SK-N-SH (cell line): ENCODE measurements around the gene ATE1. TPM values are rescaled to one million over a fixed set of nuclear protein-coding genes. Genes with fewer than 3 reads are reported as not detected.

ENCODE experiments used
- CTCF ChIA-PET: fragments of 300-600, 350-600 bp; formaldehyde crosslinking; extraction: SDS; loops from one replicate; lab custom pipeline; 2021; lab: Yijun Ruan, JAX
- POLR2A ChIA-PET: fragments of 350-600 bp; sonication (Branson Sonifier 250); formaldehyde crosslinking; extraction: SDS; loops from one replicate; lab custom pipeline; 2020; ENCODE audit warnings: antibody characterized with exemption, inconsistent platforms; lab: Yijun Ruan, JAX
- DNase-seq: peaks from one replicate; pipeline ENCODE4 v3.0.0; 2012
- H2AFZ ChIP-seq: fragments of 200-600 bp; sonication (generic); 2 replicates; pipeline ENCODE4 v1.8.1; 2016; ENCODE audit warnings: antibody characterized with exemption, mild to moderate bottlenecking, low read depth
- H3F3A ChIP-seq: fragments of 200-600 bp; sonication (generic); replicated peaks from 2 replicates; pipeline ENCODE3; 2016; ENCODE audit warnings: antibody characterized with exemption, mild to moderate bottlenecking; ENCODE audit not compliant: insufficient read depth
- H3K27ac ChIP-seq, 2 experiments: fragments of 200-500 bp in 1 of 2; fragments of 200-600 bp in 1 of 2; sonication (Bioruptor generic) in 1 of 2; sonication (generic), shearing (Covaris generic) in 1 of 2; 2 replicates each; pipeline versions ENCODE4 v1.5.1 to v1.6.1; 2014 to 2016; ENCODE audit warnings: low read depth in 2 of 2, inconsistent platforms in 1 of 2, low read length in 1 of 2, mild to moderate bottlenecking in 1 of 2, mixed read lengths in 1 of 2
- H3K27me3 ChIP-seq: fragments of 200-600 bp; sonication (generic), shearing (Covaris generic); 2 replicates; pipeline ENCODE4 v1.6.1; 2016; ENCODE audit warnings: mixed run types; ENCODE audit not compliant: insufficient read depth
- H3K36me3 ChIP-seq, 2 experiments: fragments of 200-500 bp in 1 of 2; fragments of 200-600 bp in 1 of 2; sonication (Bioruptor generic) in 1 of 2; sonication (generic) in 1 of 2; replicated peaks in 1 of 2; 2 replicates each; pipeline versions ENCODE3 to v1.5.1; 2014 to 2016; ENCODE audit warnings: low read length in 1 of 2, mild to moderate bottlenecking in 1 of 2; ENCODE audit not compliant: insufficient read depth in 2 of 2, control insufficient read depth in 1 of 2
- H3K4me1 ChIP-seq, 2 experiments: fragments of 200-500 bp in 1 of 2; fragments of 200-600 bp in 1 of 2; sonication (Bioruptor generic) in 1 of 2; sonication (generic), shearing (Covaris generic) in 1 of 2; 2 replicates each; pipeline versions ENCODE4 v1.5.1 to v1.6.1; 2014 to 2016; ENCODE audit warnings: low read depth in 1 of 2, low read length in 1 of 2, mixed run types in 1 of 2; ENCODE audit not compliant: insufficient read depth in 2 of 2, control insufficient read depth in 1 of 2
- H3K4me2 ChIP-seq: fragments of 200-600 bp; sonication (generic), shearing (Covaris generic); 2 replicates; pipeline ENCODE4 v1.6.1; 2017; ENCODE audit warnings: mixed run types
- H3K4me3 ChIP-seq, 2 experiments: fragments of 200-500 bp in 1 of 2; fragments of 200-600 bp in 1 of 2; sonication (Bioruptor generic) in 1 of 2; sonication (generic), shearing (Covaris generic) in 1 of 2; 2 replicates each; pipeline versions ENCODE4 v1.5.1 to v1.8.1; 2014 to 2016; ENCODE audit warnings: low read depth in 2 of 2, inconsistent platforms in 1 of 2, low read length in 1 of 2, mild to moderate bottlenecking in 1 of 2, mixed read lengths in 1 of 2, moderate library complexity in 1 of 2
- H3K79me2 ChIP-seq: fragments of 200-600 bp; sonication (generic); 2 replicates; pipeline ENCODE4 v1.8.1; 2017; ENCODE audit warnings: mild to moderate bottlenecking; ENCODE audit not compliant: insufficient read depth
- H3K9ac ChIP-seq: fragments of 200-600 bp; sonication (generic); 2 replicates; pipeline ENCODE4 v1.6.1; 2017; ENCODE audit warnings: mixed run types
- H3K9me2 ChIP-seq: fragments of 200-600 bp; sonication (generic); 2 replicates; pipeline ENCODE4 v1.6.1; 2017; ENCODE audit warnings: mixed run types
- H3K9me3 ChIP-seq: fragments of 200-600 bp; sonication (generic); 2 replicates; pipeline ENCODE4 v1.6.1; 2017; ENCODE audit warnings: mixed run types, mild to moderate bottlenecking, moderate library complexity
- H4K20me1 ChIP-seq: fragments of 200-600 bp; sonication (generic); 2 replicates; pipeline ENCODE4 v1.6.1; 2017; ENCODE audit warnings: mild to moderate bottlenecking, mixed run types; ENCODE audit not compliant: insufficient read depth
- ELF1 ChIP-seq: IDR thresholded peaks from 2 replicates; pipeline ENCODE4 v1.4.0; 2012
- FOSL2 ChIP-seq: IDR thresholded peaks from 2 replicates; pipeline ENCODE4 v1.4.0; 2012; ENCODE audit warnings: low read depth, mild to moderate bottlenecking, moderate library complexity, borderline replicate concordance
- FOXJ3 ChIP-seq: sonication (generic); formaldehyde crosslinking; IDR thresholded peaks from 2 replicates; pipeline ENCODE4 v1.5.1; 2020; ENCODE audit warnings: mild to moderate bottlenecking, missing genetic modification reagents
- GATA2 ChIP-seq: sonication (generic); formaldehyde crosslinking; IDR thresholded peaks from 2 replicates; pipeline ENCODE4 v1.5.0; 2020; ENCODE audit warnings: mild to moderate bottlenecking, missing genetic modification reagents
- MEF2A ChIP-seq: IDR thresholded peaks from 2 replicates; pipeline ENCODE4 v1.4.0; 2012; ENCODE audit warnings: low read depth, borderline replicate concordance
- NFIC ChIP-seq: IDR thresholded peaks from 2 replicates; pipeline ENCODE4 v1.4.0; 2012; ENCODE audit warnings: borderline replicate concordance
- NRF1 ChIP-seq: IDR thresholded peaks from 2 replicates; pipeline ENCODE4 v1.6.1; 2012; ENCODE audit warnings: low read depth, mild to moderate bottlenecking, low read length
- PBX3 ChIP-seq: IDR thresholded peaks from 2 replicates; pipeline ENCODE4; 2012
- RAD21 ChIP-seq: IDR thresholded peaks from 2 replicates; pipeline ENCODE4 v1.6.1; 2012; ENCODE audit warnings: mild to moderate bottlenecking, low read length
- RCOR1 ChIP-seq: fragments of 150-350 bp; IDR thresholded peaks from 2 replicates; pipeline ENCODE4 v1.6.1; 2017; ENCODE audit warnings: antibody characterized with exemption, low read length
- RFX5 ChIP-seq: IDR thresholded peaks from 2 replicates; pipeline ENCODE4 v1.6.1; 2012; ENCODE audit warnings: mild to moderate bottlenecking, improper control_type of control experiment, low read length
- SIN3A ChIP-seq: IDR thresholded peaks from 2 replicates; pipeline ENCODE4 v1.6.1; 2012; ENCODE audit warnings: low read depth, mild to moderate bottlenecking, low read length, moderate library complexity, borderline replicate concordance
- SMC3 ChIP-seq: IDR thresholded peaks from 2 replicates; pipeline ENCODE4 v1.6.1; 2012; ENCODE audit warnings: low read depth, low read length, improper control_type of control experiment
- YY1 ChIP-seq: IDR thresholded peaks from 2 replicates; pipeline ENCODE4 v1.4.0; 2012; ENCODE audit warnings: low read depth, mild to moderate bottlenecking
- WGBS: methylation state at CpG from one replicate; pipeline ENCODE4 v1.1.6; 2017; ENCODE audit warnings: low lambda C conversion rate; 5-methylcytosine and 5-hydroxymethylcytosine counted together
- polyA plus RNA-seq, 3 experiments: library from polyadenylated mRNA; depleted of rRNA; stranded (reverse); fragments of >200 nt; gene quantifications; 2 replicates each; pipeline ENCODE4 v1.2.3, GENCODE V29; 2012
- TF ChIP-seq, protein P1 (sequence below): IDR thresholded peaks from 2 replicates; pipeline ENCODE4 v1.4.0; 2012; ENCODE audit warnings: low read depth, borderline replicate concordance
- TF ChIP-seq, protein P2 (sequence below): IDR thresholded peaks from 2 replicates; pipeline ENCODE4 v1.4.0; 2012; ENCODE audit warnings: low read depth, borderline replicate concordance
- TF ChIP-seq, protein P3 (sequence below): fragments of 200-600 bp; sonication (generic); IDR thresholded peaks from 2 replicates; pipeline ENCODE4 v1.6.1; 2017; ENCODE audit warnings: antibody characterized with exemption, mild to moderate bottlenecking, moderate library complexity

The ATE1 gene
- polyA plus RNA-seq, 1 of the 3 experiments (the other 2 are of a cell fraction), result 6.3 TPM

DNA sequence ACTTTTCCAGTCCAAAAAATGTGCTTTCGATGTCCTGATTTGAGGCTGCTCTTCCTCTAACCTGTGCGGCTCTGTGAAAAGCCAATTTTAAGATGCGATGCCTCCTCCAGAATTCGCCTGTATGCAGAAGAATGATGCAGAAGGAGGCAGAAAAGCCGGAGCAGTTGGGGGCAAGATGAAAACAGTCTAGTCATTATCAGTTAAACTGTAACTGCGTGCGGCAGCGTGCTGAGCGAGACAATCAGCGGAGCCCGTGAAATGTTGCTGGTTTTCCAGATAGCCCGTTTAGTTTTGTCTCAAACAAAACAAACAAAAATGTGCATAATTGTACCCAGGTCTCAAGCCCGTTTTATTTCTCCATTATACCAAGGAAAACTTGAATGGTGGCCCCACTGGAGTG is 192.6 kb downstream of the ATE1 start:
- DNase-seq, result no peak
- no peaks in the 10 kb centered on the region for H3K27me3 ChIP-seq
- TF ChIP-seq, protein P1, sequence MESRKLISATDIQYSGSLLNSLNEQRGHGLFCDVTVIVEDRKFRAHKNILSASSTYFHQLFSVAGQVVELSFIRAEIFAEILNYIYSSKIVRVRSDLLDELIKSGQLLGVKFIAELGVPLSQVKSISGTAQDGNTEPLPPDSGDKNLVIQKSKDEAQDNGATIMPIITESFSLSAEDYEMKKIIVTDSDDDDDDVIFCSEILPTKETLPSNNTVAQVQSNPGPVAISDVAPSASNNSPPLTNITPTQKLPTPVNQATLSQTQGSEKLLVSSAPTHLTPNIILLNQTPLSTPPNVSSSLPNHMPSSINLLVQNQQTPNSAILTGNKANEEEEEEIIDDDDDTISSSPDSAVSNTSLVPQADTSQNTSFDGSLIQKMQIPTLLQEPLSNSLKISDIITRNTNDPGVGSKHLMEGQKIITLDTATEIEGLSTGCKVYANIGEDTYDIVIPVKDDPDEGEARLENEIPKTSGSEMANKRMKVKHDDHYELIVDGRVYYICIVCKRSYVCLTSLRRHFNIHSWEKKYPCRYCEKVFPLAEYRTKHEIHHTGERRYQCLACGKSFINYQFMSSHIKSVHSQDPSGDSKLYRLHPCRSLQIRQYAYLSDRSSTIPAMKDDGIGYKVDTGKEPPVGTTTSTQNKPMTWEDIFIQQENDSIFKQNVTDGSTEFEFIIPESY, result no peak
- TF ChIP-seq FOXJ3 (CRISPR knock-in tag), result no peak
- H2AFZ ChIP-seq, result no peak overlapping the region
- CTCF ChIA-PET, result interaction anchor here (0.6 to 6.4 kb wide), 24 partner anchors 7 to 792 kb away, joined by 3 to 61 read pairs (median 4); no protein-coding TSS in a partner anchor
- WGBS, result 61% methylated on average over 13 of the region's 13 CpGs
- POLR2A ChIA-PET, result no interaction called here
- H3K9ac ChIP-seq, result no peak overlapping the region
- peaks cover 2 to 25% of the 10 kb centered on the region in 2 experiments; a peak in 2 of 4 replicates for H3K4me1 ChIP-seq
- no peak overlapping the region for H3K4me2 ChIP-seq
- H3K27ac ChIP-seq, result no peak overlapping the region
- H3K9me3 ChIP-seq, result no peaks in the 10 kb centered on the region
- no peak overlapping the region for H3K4me3 ChIP-seq
- H3K79me2 ChIP-seq, result no peaks in the 10 kb centered on the region
- peaks cover 0 to 2% of the 10 kb centered on the region in 2 experiments for H3K36me3 ChIP-seq
- H4K20me1 ChIP-seq, result no peaks in the 10 kb centered on the region
- no peaks in the 10 kb centered on the region for H3F3A ChIP-seq
- H3K9me2 ChIP-seq, result no peaks in the 10 kb centered on the region

GRCh38 chr10:121734589-121735045 is 193.2 kb downstream of the ATE1 start:
- H3K27me3 ChIP-seq, result no peaks in the 10 kb centered on the region
- no peaks in the 10 kb centered on the region for H3K36me3 ChIP-seq
- H3K4me1 ChIP-seq, result peaks cover 0 to 19% of the 10 kb centered on the region in 2 experiments; a peak in 2 of 4 replicates
- H3K27ac ChIP-seq, result no peak overlapping the region
- H2AFZ ChIP-seq, result no peak overlapping the region
- H3K79me2 ChIP-seq, result no peaks in the 10 kb centered on the region
- no peaks in the 10 kb centered on the region for H3K9me3 ChIP-seq
- no peak overlapping the region for H3K9ac ChIP-seq
- H4K20me1 ChIP-seq, result no peaks in the 10 kb centered on the region
- no peak overlapping the region for H3K4me2 ChIP-seq
- TF ChIP-seq SMC3, result peak; percentile 67
- TF ChIP-seq GATA2 (CRISPR knock-in tag), result no peak
- TF ChIP-seq YY1, result no peak
- TF ChIP-seq RFX5, result no peak
- TF ChIP-seq ELF1, result no peak
- TF ChIP-seq SIN3A, result no peak
- TF ChIP-seq, protein P2, sequence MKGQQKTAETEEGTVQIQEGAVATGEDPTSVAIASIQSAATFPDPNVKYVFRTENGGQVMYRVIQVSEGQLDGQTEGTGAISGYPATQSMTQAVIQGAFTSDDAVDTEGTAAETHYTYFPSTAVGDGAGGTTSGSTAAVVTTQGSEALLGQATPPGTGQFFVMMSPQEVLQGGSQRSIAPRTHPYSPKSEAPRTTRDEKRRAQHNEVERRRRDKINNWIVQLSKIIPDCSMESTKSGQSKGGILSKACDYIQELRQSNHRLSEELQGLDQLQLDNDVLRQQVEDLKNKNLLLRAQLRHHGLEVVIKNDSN, result no peak
- no peak for TF ChIP-seq NFIC
- 0 out of 2 replicates have a peak, but pooled peaks have one; percentile 10 for TF ChIP-seq RCOR1
- no peak for TF ChIP-seq PBX3
- TF ChIP-seq, protein P1, result no peak
- TF ChIP-seq, protein P3, sequence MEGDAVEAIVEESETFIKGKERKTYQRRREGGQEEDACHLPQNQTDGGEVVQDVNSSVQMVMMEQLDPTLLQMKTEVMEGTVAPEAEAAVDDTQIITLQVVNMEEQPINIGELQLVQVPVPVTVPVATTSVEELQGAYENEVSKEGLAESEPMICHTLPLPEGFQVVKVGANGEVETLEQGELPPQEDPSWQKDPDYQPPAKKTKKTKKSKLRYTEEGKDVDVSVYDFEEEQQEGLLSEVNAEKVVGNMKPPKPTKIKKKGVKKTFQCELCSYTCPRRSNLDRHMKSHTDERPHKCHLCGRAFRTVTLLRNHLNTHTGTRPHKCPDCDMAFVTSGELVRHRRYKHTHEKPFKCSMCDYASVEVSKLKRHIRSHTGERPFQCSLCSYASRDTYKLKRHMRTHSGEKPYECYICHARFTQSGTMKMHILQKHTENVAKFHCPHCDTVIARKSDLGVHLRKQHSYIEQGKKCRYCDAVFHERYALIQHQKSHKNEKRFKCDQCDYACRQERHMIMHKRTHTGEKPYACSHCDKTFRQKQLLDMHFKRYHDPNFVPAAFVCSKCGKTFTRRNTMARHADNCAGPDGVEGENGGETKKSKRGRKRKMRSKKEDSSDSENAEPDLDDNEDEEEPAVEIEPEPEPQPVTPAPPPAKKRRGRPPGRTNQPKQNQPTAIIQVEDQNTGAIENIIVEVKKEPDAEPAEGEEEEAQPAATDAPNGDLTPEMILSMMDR, result peak; percentile 88
- no peak for TF ChIP-seq NRF1
- TF ChIP-seq RAD21, result peak; percentile 77
- no peak for TF ChIP-seq MEF2A
- TF ChIP-seq FOSL2, result no peak
- no peak for TF ChIP-seq FOXJ3 (CRISPR knock-in tag)
- POLR2A ChIA-PET, result no interaction called here
- H3F3A ChIP-seq, result no peaks in the 10 kb centered on the region
- CTCF ChIA-PET, result interaction anchor here (0.6 to 6.4 kb wide), 35 partner anchors 8 to 798 kb away, joined by 3 to 61 read pairs (median 4); no protein-coding TSS in a partner anchor
- 65% methylated on average over 11 of the region's 11 CpGs for WGBS
- no peaks in the 10 kb centered on the region for H3K9me2 ChIP-seq
- no peak overlapping the region for H3K4me3 ChIP-seq
- DNase-seq, result peak; percentile 70
